ENCODE results near the gene MAPK1. TPM values are rescaled to one million over a fixed set of nuclear protein-coding genes. Genes with fewer than 3 reads are reported as not detected.
"Not testable (repeated sequence)": the region's sequence is repeated elsewhere in the genome, so short reads cannot be mapped to it uniquely, and the experiment has no call there.

Gene MAPK1
- total RNA-seq, 1 donor from 2014 or later, result 109 TPM

DNA sequence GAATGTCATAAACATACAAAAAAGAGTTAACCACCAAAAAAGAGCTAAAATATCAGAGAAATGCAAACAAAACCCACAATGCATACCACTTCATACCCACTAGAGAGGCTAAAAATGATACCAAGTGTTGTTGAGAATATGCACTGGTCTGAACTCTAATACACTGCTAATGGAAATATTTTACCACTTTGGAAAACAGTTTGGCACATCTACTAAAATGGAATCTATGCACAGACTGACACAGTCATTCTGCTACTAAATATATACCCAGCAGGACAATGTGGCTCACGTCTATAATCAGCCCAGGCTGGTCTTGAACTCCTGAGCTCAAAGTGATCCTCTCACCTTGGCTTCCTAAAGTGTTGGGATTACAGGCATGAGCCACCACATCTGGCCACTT, 18.0 kb downstream of the MAPK1 start:
- no peak for DNase-seq (ENCODE audit: low spot score)

GRCh38 chr22:21848057-21848456, 19.4 kb downstream of the MAPK1 start:
- not testable (repeated sequence) for DNase-seq (ENCODE audit: low spot score)

DNA sequence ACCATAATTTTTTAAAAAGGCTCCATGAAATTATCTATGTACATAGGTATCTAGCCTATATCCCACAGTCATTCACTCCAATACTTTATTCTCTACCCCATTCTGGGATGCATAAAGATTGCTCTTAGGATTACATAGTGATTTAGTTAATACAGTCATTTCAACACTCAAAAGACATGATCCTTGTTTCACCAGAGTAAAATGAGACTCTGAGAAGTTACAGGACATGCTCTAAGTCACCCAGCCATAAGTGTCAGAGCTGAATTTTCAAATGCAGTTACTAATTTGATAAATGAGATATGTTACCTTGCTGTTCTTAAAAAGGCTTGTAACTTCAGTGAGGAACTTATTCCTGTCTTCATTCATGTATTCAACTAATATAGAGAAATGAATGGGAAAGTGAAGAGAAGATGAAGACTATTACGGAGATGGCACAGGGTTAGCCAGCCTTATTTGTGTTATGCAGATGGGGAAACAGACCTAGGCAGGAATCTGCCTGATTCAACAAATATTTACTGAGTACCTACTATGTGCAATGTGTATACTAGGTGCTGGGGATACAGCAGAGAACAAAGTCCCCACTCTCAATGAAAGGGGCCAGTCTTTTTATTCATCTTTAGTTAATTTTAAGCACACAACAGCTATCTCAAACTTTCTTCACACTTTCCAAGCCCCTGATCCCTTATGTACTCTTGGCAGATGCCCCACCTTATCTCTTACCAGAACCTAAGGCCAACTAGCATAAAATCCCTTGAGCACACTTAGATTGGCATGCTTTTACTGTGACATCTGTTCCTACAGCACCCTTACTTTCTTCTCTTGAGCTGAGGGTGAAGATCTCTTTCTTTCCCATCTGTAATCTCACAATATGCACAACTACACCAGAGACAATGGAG, 21.6 kb downstream of the MAPK1 start:
- DNase-seq (ENCODE audit: low spot score), result no peak

GRCh38 chr22:21842946-21843345, 24.5 kb downstream of the MAPK1 start:
- DNase-seq (ENCODE audit: low spot score), result no peak

DNA sequence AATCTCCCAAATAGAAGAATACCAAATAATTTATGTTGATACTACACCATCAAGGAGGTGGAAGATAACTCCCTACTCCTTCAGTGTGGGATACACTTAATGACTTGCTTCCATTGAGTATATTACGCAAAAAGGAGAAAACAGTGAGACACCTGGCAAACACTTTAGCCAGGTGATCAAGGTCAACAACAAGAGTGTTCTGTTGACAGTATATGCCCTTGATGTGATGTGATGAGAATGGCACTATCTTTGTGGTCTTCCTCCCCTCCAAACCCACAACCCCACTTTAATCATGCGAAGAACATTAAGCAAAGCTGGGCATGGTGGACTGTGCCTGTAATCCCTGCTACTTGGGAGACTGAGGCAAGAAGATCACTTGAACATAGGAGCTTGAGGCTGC, 26.0 kb downstream of the MAPK1 start:
- no peak for DNase-seq (ENCODE audit: low spot score)

DNA sequence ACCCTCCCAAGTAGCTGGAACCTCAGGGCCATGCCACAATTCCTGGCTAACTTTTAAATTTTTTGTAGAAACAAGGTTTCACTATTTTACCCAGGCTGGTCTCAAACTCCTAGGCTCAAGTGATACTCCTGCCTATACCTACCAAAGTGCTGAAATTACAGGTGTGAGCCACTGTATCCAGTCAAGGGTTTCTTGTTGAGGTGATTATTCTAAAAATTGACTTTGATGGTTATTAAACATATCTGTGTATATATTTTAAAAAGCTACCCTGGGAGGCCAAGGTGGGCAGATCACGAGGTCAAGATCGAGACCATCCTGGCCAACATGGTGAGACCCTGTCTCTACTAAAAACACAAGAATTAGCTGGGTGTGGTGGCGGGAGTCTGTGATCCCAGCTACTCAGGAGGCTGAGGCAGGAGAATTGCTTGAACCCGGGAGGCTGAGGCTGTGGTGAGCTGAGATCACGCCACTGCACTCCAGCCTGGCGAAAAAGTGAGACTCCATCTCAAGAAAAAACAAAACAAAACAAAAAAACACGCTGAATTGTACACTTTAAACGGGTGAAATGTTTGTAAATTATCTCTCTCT, 27.1 kb downstream of the MAPK1 start:
- no peak for DNase-seq (ENCODE audit: low spot score)

DNA sequence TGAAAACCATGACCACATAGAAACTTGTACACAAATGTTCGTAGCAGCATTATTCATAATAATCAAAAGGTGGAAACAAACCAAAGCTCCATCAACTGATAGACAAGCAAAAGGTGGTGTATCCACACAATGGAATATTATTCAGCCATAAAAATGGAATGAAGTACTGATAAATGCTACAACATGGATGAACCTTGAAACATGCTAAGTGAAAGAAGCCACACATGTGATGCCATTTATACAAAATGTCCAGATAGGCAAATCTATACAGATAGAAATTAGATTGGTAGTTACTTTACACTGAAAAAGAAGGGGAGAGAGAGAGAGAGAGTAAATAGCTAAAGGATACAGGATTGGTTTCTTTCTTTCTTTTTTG, 27.7 kb downstream of the MAPK1 start:
- DNase-seq (ENCODE audit: low spot score), result no peak

GRCh38 chr22:21839104-21839764, 28.2 kb downstream of the MAPK1 start:
- DNase-seq (ENCODE audit: low spot score), result not testable (repeated sequence)

- DNase-seq (ENCODE audit: low spot score), result no peak
These were observed 30.0 kb downstream of the MAPK1 start for GRCh38 chr22:21837248-21837979.

DNA sequence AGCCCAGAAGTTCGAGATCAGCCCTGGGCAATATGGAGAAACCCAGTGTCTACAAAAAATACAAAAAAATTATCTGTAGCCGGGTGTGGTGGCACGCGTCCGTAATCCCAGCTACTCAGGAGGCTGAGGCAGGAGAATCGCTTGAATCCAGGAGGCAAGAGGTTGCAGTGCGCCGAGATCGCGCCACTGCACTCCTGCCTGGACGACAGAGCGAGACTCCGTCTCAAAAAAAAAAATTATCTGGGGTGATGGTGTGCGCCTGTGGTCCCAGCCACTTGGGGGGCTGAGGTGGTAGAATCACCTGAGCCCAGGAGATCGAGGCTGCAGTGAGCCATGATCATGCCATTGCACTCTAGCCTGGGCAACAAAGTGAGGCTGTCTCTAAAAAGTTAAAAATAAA, 31.0 kb downstream of the MAPK1 start:
- not testable (repeated sequence) for DNase-seq (ENCODE audit: low spot score)

- DNase-seq (ENCODE audit: low spot score), result no peak
These were observed 32.1 kb downstream of the MAPK1 start for GRCh38 chr22:21835378-21835777.

GRCh38 chr22:21834869-21835268, 32.6 kb downstream of the MAPK1 start:
- DNase-seq (ENCODE audit: low spot score), result no peak

DNA sequence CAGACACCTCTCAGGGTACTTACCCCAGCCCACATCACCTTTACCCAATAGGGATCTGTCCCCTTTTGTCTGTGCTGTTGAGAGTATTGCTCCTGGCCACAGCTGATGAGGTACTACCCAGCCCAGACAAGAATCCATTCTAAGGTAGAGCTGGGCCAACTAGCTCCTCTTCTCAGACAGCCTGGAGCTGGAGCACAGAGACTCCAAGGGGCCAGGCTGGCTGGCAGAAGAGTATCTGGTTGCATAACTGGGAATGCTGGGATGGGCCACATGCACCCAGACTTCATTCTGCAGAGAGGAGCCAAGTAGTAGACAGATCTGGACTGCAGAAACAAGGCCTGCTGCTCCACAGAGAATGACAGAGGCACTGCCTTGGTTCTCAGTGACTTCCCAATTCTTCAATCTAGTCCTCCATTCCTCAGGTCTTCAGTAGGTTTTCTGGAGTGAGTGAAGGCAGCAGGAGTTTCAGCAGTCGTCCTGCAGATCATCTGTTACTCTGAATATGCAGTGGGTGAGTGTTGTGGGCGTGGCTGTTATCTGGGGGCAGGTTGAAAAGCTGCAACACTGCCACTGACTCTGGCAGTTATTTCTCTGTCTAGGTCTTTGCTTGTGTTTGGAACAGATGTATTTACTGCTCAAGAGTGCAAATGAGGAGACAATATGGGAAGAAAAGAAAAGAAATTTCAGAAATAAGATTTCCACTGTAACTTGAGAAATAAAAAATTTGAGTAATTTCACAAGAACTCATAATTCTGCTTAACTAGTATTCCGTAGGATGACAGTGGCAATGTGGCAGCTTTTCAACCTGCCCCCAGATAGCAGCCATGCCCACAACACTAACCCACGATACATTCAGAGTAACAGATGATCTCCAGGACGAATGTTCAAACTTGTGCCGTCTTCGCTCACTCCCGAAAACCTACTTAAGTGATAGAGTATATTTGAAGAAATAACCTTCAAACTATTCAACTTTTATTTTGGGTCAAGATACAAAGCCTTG, 34.9 kb downstream of the MAPK1 start:
- no peak for DNase-seq (ENCODE audit: low spot score)

GRCh38 chr22:21829523-21829922, 37.9 kb downstream of the MAPK1 start:
- no peak for DNase-seq (ENCODE audit: low spot score)

GRCh38 chr22:21828268-21828638, 39.2 kb downstream of the MAPK1 start:
- DNase-seq (ENCODE audit: low spot score), result no peak

- DNase-seq (ENCODE audit: low spot score), result no peak
These were observed 39.7 kb downstream of the MAPK1 start for GRCh38 chr22:21827628-21828267.

DNA sequence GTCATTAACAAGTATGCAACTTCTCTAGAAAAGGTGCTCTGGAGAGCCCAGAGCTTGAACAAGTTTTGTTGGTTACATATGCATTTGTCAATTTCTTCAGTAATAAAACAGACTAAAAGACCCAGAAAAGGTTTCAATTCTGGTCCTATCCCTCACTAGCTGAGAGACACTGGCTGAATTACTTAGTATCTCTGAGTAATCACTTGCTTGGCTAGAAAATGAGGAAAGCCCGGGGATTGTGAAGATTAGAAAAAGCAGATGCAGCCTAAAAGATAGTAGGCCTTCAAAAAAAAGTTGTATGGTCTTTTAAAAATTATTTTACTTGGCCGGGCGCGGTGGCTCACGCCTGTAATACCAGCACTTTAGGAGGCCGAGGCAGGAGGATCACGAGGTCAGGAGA, 41.2 kb downstream of the MAPK1 start:
- no peak for DNase-seq (ENCODE audit: low spot score)

DNA sequence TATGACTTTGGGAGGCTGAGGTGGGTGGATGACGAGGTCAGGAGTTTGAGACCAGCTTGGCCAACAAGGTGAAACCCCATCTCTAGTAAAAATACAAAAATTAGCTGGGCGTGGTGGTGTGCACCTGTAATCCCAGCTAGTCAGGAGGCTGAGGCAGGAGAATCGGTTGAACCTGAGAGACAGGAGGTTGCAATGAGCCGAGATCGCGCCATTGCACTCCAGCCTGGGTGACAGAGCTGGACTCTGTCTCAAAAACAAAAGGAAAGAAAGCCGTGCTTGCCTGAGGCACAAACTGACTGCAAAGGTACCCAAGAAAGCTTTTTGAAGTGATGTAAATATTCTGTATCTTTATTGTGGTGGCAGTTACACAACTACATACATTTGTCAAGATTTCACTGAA, 42.5 kb downstream of the MAPK1 start:
- DNase-seq (ENCODE audit: low spot score), result not testable (repeated sequence)

GRCh38 chr22:21824445-21824912, 43.0 kb downstream of the MAPK1 start:
- DNase-seq (ENCODE audit: low spot score), result no peak
